ENCODE data around the gene STRADA. TPM values are rescaled to one million over a fixed set of nuclear protein-coding genes. Genes with fewer than 3 reads are reported as not detected.

Gene STRADA
- total RNA-seq, 2 donors from 2014 or later = 27.5 to 30.8 TPM

DNA sequence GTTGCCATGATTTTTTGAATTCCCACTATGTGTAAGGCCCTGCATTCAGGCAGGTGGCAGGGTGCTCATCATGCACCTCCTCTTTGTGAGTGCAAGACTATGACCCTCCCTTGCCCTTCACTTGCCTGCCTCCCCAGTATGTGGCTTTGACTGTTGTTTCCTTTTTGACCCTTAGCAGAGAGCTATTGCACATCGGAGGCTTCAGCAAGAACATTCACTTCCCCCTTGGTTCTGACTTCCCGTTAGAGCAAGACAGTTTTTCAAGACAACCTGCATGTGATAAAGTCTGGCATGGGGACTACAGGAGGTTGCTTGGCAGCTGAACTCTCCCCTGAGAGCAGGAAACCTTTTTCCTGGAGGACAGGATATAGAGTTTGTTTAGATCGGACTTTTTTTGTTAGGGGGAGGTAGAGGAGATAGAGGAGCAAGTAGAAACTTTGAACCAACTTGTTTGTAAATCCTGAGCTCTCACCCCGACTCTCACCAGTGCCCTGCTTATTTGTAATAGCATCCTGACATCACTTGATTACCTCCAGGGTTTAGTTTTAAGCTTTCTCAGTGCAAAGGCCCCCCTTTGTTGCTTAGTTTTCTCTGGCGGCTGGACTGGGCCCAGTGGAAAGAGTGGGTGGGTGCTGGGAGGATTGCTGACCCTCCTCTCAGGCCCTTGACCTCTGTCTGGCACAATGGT lies 75.9 kb downstream of the STRADA start:
- no peak for DNase-seq (ENCODE audit: low spot score)
- intact Hi-C loops (cut with DNase I) = no loop called here

DNA sequence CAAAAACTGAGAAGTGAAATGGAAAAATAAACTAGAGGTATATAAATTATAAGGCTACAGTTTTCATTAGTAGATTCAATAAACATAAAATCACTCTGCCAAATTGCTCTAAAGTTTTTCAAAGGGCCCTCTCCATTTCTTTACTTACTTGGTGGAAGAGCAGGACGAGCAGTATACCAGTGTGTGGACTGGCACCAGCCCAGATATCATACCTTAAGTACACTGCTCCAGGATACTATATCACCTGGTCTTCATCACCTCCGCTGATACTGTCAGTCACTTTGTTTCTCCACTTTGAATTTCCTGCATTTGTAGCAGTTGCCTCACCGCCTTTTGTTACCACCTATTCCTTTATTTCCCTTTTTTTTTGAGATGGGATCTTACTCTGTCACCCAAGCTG lies 81.7 kb downstream of the STRADA start:
- no peak for DNase-seq (ENCODE audit: low spot score)
- intact Hi-C loops (cut with DNase I) = no loop called here

DNA sequence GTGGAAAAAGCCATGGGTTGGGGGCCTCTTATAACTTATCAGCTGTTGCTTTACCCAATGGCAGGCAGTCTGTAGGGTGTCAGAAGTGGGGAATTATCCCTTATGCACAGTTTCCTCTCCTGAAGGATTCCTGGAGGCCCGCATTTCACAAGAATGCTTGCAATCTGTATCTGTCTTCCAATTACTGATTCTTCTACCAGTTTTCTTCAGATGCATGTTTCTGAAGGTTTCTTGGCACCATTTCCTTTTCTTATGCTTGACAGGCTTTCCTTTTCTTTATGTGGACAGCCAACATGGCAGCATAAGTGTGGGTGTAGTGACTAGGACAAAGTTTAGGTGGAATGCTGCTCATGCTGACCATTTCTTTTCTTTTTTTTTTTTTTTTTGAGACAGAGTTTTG lies 83.2 kb downstream of the STRADA start:
- DNase-seq (ENCODE audit: low spot score) = no peak
- intact Hi-C loops (cut with DNase I) = no loop called here

DNA sequence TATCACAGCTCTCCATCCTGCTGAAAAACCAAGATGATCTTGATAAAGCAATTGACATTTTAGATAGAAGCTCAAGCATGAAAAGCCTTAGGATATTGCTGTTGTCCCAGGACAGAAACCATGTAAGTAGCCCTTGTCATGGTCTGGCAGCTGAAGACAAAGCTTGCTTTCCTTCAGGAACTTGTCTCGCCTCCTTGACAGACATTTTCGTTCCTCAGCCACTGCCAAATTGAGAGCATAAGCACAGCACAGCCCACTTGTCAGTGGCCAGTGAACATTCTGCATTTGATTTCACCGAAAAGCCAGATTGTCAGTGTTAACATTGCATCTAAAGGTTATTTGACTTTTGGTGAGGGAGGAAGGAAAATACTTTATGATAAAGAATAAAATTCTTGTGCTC lies 83.8 kb downstream of the STRADA start:
- intact Hi-C loops (cut with DNase I) = no loop called here
- no peak for DNase-seq (ENCODE audit: low spot score)

DNA sequence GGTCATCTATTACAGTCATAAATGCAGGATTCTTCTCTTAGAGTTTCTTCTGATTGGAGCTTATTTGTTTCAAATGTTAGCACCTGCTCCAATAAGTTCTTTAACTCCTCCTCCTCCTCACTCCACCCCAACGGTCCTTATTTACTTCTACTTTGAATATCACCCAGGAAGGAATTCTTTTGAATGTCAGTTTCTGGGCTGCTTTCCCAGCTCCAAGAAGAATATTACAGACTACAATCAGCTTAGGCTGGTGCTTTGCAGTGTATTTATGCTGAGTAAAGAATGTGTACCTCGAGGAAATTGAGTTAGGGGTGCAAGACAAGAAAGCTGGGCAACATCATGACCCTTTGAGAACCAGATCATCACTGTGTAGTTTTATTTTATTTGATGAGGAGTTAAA lies 88.5 kb downstream of the STRADA start:
- intact Hi-C loops (cut with DNase I) = no loop called here
- DNase-seq (ENCODE audit: low spot score) = no peak

Other genes with a start within 250 kb of the STRADA start
- gene KCNH6, start 218.4 kb downstream of the STRADA start, total RNA-seq = not detected
- 10 to 100 TPM; 48.4 to 48.6 TPM for gene DCAF7, start 191.3 kb downstream of the STRADA start, total RNA-seq
- 10 to 100 TPM; 11.6 to 14.3 TPM for gene TACO1, start 140.9 kb downstream of the STRADA start, total RNA-seq
- gene MAP3K3, start 119.4 kb downstream of the STRADA start, total RNA-seq = 10 to 100 TPM; 38.5 to 39.8 TPM
- 10 to 100 TPM in 1 of 2 donors, 1 to 10 TPM in 1; 9.6 to 13.0 TPM for gene LIMD2, start 41.7 kb downstream of the STRADA start, total RNA-seq
- 10 to 100 TPM; 52.5 to 58.5 TPM for gene CCDC47, start 31.8 kb upstream of the STRADA start, total RNA-seq
- 10 to 100 TPM; 80.9 to 89.7 TPM for gene DDX42, start 32.4 kb upstream of the STRADA start, total RNA-seq
- gene PSMC5, start 85.6 kb upstream of the STRADA start, total RNA-seq = 100 to 1,000 TPM in 1 of 2 donors, 10 to 100 TPM in 1; 94.8 to 104 TPM
- gene FTSJ3, start 85.9 kb upstream of the STRADA start, total RNA-seq = 10 to 100 TPM; 25.2 to 26.0 TPM
- gene SMARCD2, start 100.9 kb upstream of the STRADA start, total RNA-seq = 10 to 100 TPM; 45.6 to 76.9 TPM
- gene CSH2, start 131.9 kb upstream of the STRADA start, total RNA-seq = not detected
- gene GH2, start 140.1 kb upstream of the STRADA start, total RNA-seq = not detected
- not detected for gene CSH1, start 154.8 kb upstream of the STRADA start, total RNA-seq
- not detected for gene CSHL1, start 169.5 kb upstream of the STRADA start, total RNA-seq
- gene GH1, start 177.0 kb upstream of the STRADA start, total RNA-seq = not detected
- 1 to 10 TPM; 5.1 to 5.5 TPM for gene CD79B, start 190.5 kb upstream of the STRADA start, total RNA-seq
- 1 to 10 TPM in 1 of 2 donors, under 1 TPM in 1; 0.76 to 2.2 TPM for gene SCN4A, start 231.1 kb upstream of the STRADA start, total RNA-seq